Measurements from ENCODE around the gene KRTAP10-10.

KRTAP10-10 gene

DNA sequence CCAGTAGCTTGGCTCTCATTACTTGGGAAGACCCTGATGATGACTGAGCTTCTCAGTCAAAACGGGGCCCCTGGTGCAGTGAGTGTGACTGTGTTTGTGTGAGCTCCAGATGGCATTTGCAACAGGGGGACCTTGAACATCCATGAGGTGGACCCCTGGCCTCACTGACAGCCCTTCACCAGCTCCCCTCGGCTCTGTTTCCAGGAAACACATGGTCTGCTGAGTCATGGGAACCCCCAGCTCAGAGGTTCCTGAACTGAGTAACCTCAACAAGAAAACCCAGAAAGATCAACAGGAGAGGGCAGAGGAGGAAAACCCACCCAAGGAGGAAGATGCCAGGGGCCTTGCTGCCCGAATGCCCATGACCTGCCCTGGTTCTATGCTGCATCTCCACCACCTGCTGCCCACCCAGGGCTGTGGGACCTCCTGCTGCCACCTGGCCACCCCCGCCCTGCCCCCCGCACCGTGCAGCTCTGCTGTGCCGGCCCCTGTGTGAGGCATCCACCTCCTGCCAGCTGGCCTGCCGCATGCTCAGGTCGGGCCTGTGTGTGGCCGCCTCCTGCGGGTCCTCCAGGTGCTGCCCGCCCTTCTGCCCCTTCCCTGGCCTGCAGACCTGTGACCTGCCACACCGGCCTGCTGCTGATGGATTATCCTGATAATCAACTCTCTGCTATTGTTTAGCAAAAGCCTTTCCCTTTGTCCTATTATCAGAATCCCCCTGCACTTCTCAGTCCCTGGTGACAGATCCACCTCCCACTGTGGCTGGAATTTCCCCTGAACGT, 49.0 kb downstream of the KRTAP10-10 start:
- no peak for DNase-seq

DNA sequence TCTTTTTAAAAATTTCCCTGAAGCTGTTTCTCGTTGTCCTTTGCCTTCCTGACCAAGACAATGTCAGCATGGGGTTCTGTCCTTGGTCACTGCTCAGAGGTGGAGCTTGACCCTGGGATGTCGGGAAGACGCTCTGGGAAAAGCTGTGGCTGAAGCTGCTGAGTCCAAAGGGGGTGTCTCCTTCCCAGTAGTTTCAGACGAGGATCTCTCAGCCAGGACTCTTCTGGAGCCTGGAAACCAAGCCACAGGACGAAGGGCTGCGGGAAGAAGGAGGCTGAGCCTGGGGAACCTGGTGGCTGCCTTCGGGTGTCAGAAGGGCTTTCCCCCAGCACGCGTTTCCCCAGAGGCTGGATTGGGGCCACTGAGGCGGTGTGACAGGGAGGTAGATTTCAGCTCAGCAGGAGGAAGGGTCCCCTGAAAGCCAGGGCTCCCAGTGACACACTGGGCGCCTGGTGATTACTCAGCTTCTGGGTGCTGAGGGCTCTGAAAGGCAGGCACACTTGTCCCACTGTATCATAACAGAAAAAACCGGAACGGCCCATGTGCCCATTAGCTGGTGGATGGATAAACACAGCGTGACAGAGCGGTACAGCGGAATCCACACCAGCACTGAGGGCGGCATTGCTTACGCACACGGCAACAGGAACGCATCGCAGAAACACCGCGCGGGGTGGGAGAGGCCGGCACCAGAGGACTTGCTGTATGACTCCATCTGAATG, 49.8 kb downstream of the KRTAP10-10 start:
- no peak for DNase-seq

DNA sequence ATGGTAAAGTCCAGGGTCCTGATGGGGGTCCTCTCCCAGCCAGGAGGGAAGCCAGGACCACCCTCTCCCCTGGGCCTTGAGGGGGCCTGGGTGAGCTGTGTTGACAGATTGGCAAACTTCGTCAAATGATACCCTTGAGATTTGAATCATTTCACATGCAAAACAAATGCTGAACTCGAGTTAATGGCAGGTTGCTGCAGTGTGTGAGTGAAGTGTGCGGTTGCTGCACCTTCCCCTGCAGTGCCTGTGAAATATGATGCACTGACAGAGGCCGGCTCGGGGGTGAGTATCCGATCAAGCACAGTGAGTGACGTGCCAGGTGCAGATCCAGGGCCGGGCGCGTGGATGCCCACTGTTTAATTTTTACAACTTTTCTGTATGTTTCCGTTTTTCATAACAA, 50.5 kb downstream of the KRTAP10-10 start:
- no peak for DNase-seq

Measured in fibroblast of skin of right quadriceps (primary cell).